Measurements from ENCODE around the gene SLC38A4. TPM values are rescaled to one million over a fixed set of nuclear protein-coding genes. Genes with fewer than 3 reads are reported as not detected.

SLC38A4 gene
- total RNA-seq, 1 experiment from 2014 or later: not detected

- no peak overlapping the region for H3K4me2 ChIP-seq (ENCODE audit: low read length)
- CTCF ChIA-PET: no interaction called here
- no peaks in the 10 kb centered on the region for H4K20me1 ChIP-seq (ENCODE audit: insufficient read depth)
- no peak overlapping the region for H3K27ac ChIP-seq (ENCODE audit: low read depth, low read length)
- RAD21 ChIA-PET (ENCODE audit: low non-redundant PET in 1 of 2, low total read pairs in 2 of 2, uncharacterized antibody in 2 of 2, unreplicated experiment in 2 of 2): no interaction called here
- H3K4me3 ChIP-seq (replicated peaks in 1 of 2; ENCODE audit: low read depth in 1 of 2, low read length in 2 of 2): no peak overlapping the region
- no peaks in the 10 kb centered on the region for H3K27me3 ChIP-seq (ENCODE audit: insufficient read depth, low read length)
- no peaks in the 10 kb centered on the region for H3K79me2 ChIP-seq (ENCODE audit: insufficient read depth, low read length)
- no peaks in the 10 kb centered on the region for H3K36me3 ChIP-seq (ENCODE audit: control insufficient read depth in 1 of 2, insufficient read depth in 2 of 2, low read length in 2 of 2)
- no peak for TF ChIP-seq ZNF274 (IDR thresholded peaks at IDR 0.05; ENCODE audit: low read depth, low read length)
- no peak for TF ChIP-seq ELF1 (IDR thresholded peaks at IDR 0.05; ENCODE audit: borderline replicate concordance, low read depth)
- no peak for TF ChIP-seq CEBPB (IDR thresholded peaks at IDR 0.05; ENCODE audit: low read depth)
- no peak for TF ChIP-seq CTCF (IDR thresholded peaks at IDR 0.05 in 2 of 3, conservative IDR thresholded peaks at IDR 0.05 in 1 of 3; ENCODE audit: borderline replicate concordance in 1 of 3, insufficient read depth in 1 of 3, low read depth in 2 of 3, low read length in 2 of 3)
- TF ChIP-seq JUND (IDR thresholded peaks at IDR 0.05): no peak
- TF ChIP-seq CBX3 (IDR thresholded peaks at IDR 0.05; ENCODE audit: low read depth): no peak
- no peak for TF ChIP-seq ZBTB33 (IDR thresholded peaks at IDR 0.05; ENCODE audit: extremely low read depth, insufficient replicate concordance, low read length)
- TF ChIP-seq ZFX (IDR thresholded peaks at IDR 0.05): no peak
- no peak for TF ChIP-seq EZH2phosphoT487 (IDR thresholded peaks at IDR 0.05; ENCODE audit: borderline replicate concordance)
- no peak for TF ChIP-seq EZH2 (IDR thresholded peaks at IDR 0.05)
- no peak for TF ChIP-seq SIN3A (IDR thresholded peaks at IDR 0.05; ENCODE audit: low read depth)
- no TSS peak for BruUV-seq (replicated peaks)
- H3K4me1 ChIP-seq (ENCODE audit: control insufficient read depth in 1 of 2, insufficient read depth in 2 of 2, low read length in 2 of 2): no peaks in the 10 kb centered on the region
- no peaks in the 10 kb centered on the region for H3K9me2 ChIP-seq (ENCODE audit: insufficient read depth)
- H3K9ac ChIP-seq (ENCODE audit: low read length): no peak overlapping the region
- no peak overlapping the region for H2AFZ ChIP-seq (ENCODE audit: low read depth, low read length, poor library complexity, severe bottlenecking)
- H3K9me3 ChIP-seq (ENCODE audit: control insufficient read depth in 1 of 2, insufficient read depth in 1 of 2, low read depth in 1 of 2, low read length in 2 of 2): no peaks in the 10 kb centered on the region
- POLR2A ChIA-PET: no interaction called here
- ATAC-seq (no peak), DNase-seq (ENCODE audit: low read depth, low spot score) (no peak)
- intact Hi-C loops (cut with micrococcal nuclease): no loop called here
These were observed 10.0 kb upstream of the SLC38A4 start for GRCh38 chr12:46835785-46836184.

All from HCT116 (cell line).